Liver (tissue), 9 donors: ENCODE measurements around the gene GPX4. TPM values are rescaled to one million over a fixed set of nuclear protein-coding genes. Genes with fewer than 3 reads are reported as not detected.
A peak's percentile ranks its signal among the peaks of the same experiment; 100 is the strongest.

Source experiments
- DNase-seq: peaks from one replicate; pipeline ENCODE4 v3.0.0-alpha.2; 2017; ENCODE audit warnings: low spot score
- H3K27ac ChIP-seq, 2 donors: one replicate each; pipeline ENCODE4 v1.7.0; 2013; ENCODE audit warnings: inconsistent platforms in 2 of 2, low read length in 2 of 2, control low read depth in 1 of 2, low read depth in 1 of 2, mild to moderate bottlenecking in 1 of 2
- H3K27me3 ChIP-seq, 4 donors: one replicate each; pipeline versions ENCODE4 v1.6.1 to v1.7.0; 2013; ENCODE audit warnings: low read length in 3 of 4, inconsistent platforms in 1 of 4, mild to moderate bottlenecking in 1 of 4, moderate library complexity in 1 of 4; ENCODE audit not compliant: control insufficient read depth in 4 of 4, insufficient read depth in 4 of 4
- H3K36me3 ChIP-seq, 4 donors: one replicate each; pipeline versions ENCODE4 v1.6.1 to v1.7.0; 2013; ENCODE audit warnings: low read length in 3 of 4, mild to moderate bottlenecking in 3 of 4, low read depth in 1 of 4, moderate library complexity in 1 of 4; ENCODE audit not compliant: control insufficient read depth in 4 of 4, insufficient read depth in 3 of 4
- H3K4me1 ChIP-seq, 4 donors: one replicate each; pipeline versions ENCODE4 v1.6.1 to v1.7.0; 2013; ENCODE audit warnings: low read length in 3 of 4, mild to moderate bottlenecking in 3 of 4, moderate library complexity in 1 of 4; ENCODE audit not compliant: control insufficient read depth in 4 of 4, insufficient read depth in 4 of 4
- H3K4me3 ChIP-seq, 3 donors: one replicate each; pipeline versions ENCODE4 v1.6.1 to v1.7.0; 2013; ENCODE audit warnings: low read length in 3 of 3, control low read depth in 1 of 3, low read depth in 1 of 3, mild to moderate bottlenecking in 1 of 3
- H3K9ac ChIP-seq, 2 donors: one replicate each; pipeline ENCODE4 v1.7.0; 2013; ENCODE audit warnings: low read length in 2 of 2, mild to moderate bottlenecking in 2 of 2, moderate library complexity in 2 of 2, control low read depth in 1 of 2, low read depth in 1 of 2
- H3K9me3 ChIP-seq, 4 donors: one replicate each; pipeline versions ENCODE4 v1.6.1 to v1.7.0; 2013; ENCODE audit warnings: low read length in 3 of 4; ENCODE audit not compliant: control insufficient read depth in 4 of 4
- EGR1 ChIP-seq, 2 donors: IDR thresholded peaks; 2 replicates each; pipeline ENCODE4 v1.6.1; 2016 to 2018; ENCODE audit warnings: antibody characterized with exemption in 2 of 2, low read depth in 2 of 2
- FOXA1 ChIP-seq: IDR thresholded peaks from 2 replicates; pipeline ENCODE4 v1.6.1; 2016; ENCODE audit warnings: antibody characterized with exemption
- HNF4A ChIP-seq, 2 donors: conservative IDR thresholded peaks; 2 replicates each; pipeline ENCODE4 v1.6.1; 2016; ENCODE audit warnings: antibody characterized with exemption in 2 of 2, mild to moderate bottlenecking in 2 of 2
- NR2F2 ChIP-seq: IDR thresholded peaks from 2 replicates; pipeline ENCODE4 v1.6.1; 2016; ENCODE audit warnings: antibody characterized with exemption
- RXRA ChIP-seq, 2 donors: IDR thresholded peaks; 2 replicates each; pipeline ENCODE4 v1.6.1; 2017 to 2018; ENCODE audit warnings: antibody characterized with exemption in 2 of 2, mild to moderate bottlenecking in 1 of 2
- WGBS: extraction: QIAGEN DNeasy Blood & Tissue Kit; methylation state at CpG from one replicate; pipeline ENCODE4 v1.1.7; 2013; 5-methylcytosine and 5-hydroxymethylcytosine counted together
- polyA plus RNA-seq, 2 donors: library from polyadenylated mRNA; stranded (reverse) in 1 of 2; unstranded in 1 of 2; fragments of 200-250 nt in 1 of 2; fragments of >200 nt in 1 of 2; fragmentation: Nextera tagmentation in 1 of 2; extraction: Ambion mirVana in 1 of 2; gene quantifications; one replicate each; pipeline versions ENCODE4 v1.2.1 to v1.2.3, GENCODE V29; 2013 to 2015
- total RNA-seq, 2 donors: library from RNA; depleted of rRNA; stranded (reverse); fragments of >200 nt; gene quantifications; one replicate each; pipeline ENCODE4 v1.2.3, GENCODE V29; 2014
- donor health status: healthy.
- donor health status: healthy.
- donor health status: healthy.
- donor health status: healthy.
- donor health status: healthy.

GPX4 gene
- total and polyA plus RNA-seq, 4 donors: 122 to 558 (median 298) TPM

GRCh38 chr19:1155352-1156304 is 51.8 kb downstream of the GPX4 start:
- H3K4me3 ChIP-seq: peak overlapping the region; percentile 37 to 56 (median 40)
- H3K27me3 ChIP-seq: no peaks in the 10 kb centered on the region
- DNase-seq: no peak
- TF ChIP-seq HNF4A (conservative IDR thresholded peaks at IDR 0.05) (peak in 1 of 2 donors; percentile 18), FOXA1 (no peak), EGR1 (IDR thresholded peaks at IDR 0.05; ENCODE audit: low read depth in 2 of 2) (peak in 1 of 2 donors; percentile 3), NR2F2 (peak; percentile 23), RXRA (IDR thresholded peaks at IDR 0.05) (peak; percentile 69 to 70)
- H3K9ac ChIP-seq: peak overlapping the region; percentile 52 to 60
- peaks cover 3 to 14% (median 5%) of the 10 kb centered on the region in 4 donors for H3K36me3 ChIP-seq
- H3K27ac ChIP-seq: peak overlapping the region; percentile 85 to 99
- H3K4me1 ChIP-seq: peaks cover 14 to 28% (median 22%) of the 10 kb centered on the region in 4 donors
- H3K9me3 ChIP-seq: no peaks in the 10 kb centered on the region
- WGBS: 61% methylated on average over 29 of the region's 29 CpGs

Other genes with a start within 250 kb of the GPX4 start
- 10 to 100 TPM; 13.2 to 14.1 TPM for gene CFD, start 244.3 kb upstream of the GPX4 start, total RNA-seq
- gene CFD, start 244.3 kb upstream of the GPX4 start, polyA plus RNA-seq: 10 to 100 TPM in 1 of 2 donors, 1 to 10 TPM in 1; 4.5 to 20.2 TPM
- gene MED16, start 210.8 kb upstream of the GPX4 start, total RNA-seq: 10 to 100 TPM; 39.7 to 42.3 TPM
- gene MED16, start 210.8 kb upstream of the GPX4 start, polyA plus RNA-seq: 10 to 100 TPM; 30.6 to 50.5 TPM
- gene RNU6-9, start 210.5 kb upstream of the GPX4 start, total RNA-seq: not detected
- not detected for gene RNU6-9, start 210.5 kb upstream of the GPX4 start, polyA plus RNA-seq
- 10 to 100 TPM; 17.4 to 72.4 TPM for gene R3HDM4, start 190.8 kb upstream of the GPX4 start, total RNA-seq
- 10 to 100 TPM; 14.1 to 23.0 TPM for gene R3HDM4, start 190.8 kb upstream of the GPX4 start, polyA plus RNA-seq
- gene KISS1R, start 186.7 kb upstream of the GPX4 start, total RNA-seq: not detected
- not detected for gene KISS1R, start 186.7 kb upstream of the GPX4 start, polyA plus RNA-seq
- gene ARID3A, start 178.0 kb upstream of the GPX4 start, total RNA-seq: 10 to 100 TPM in 1 of 2 donors, 1 to 10 TPM in 1; 5.2 to 42.4 TPM
- 1 to 10 TPM in 1 of 2 donors, under 1 TPM in 1; 0.74 to 1.0 TPM for gene ARID3A, start 178.0 kb upstream of the GPX4 start, polyA plus RNA-seq
- gene WDR18, start 119.6 kb upstream of the GPX4 start, total RNA-seq: 10 to 100 TPM; 24.3 to 41.7 TPM
- 10 to 100 TPM; 33.8 to 45.3 TPM for gene WDR18, start 119.6 kb upstream of the GPX4 start, polyA plus RNA-seq
- gene GRIN3B, start 103.6 kb upstream of the GPX4 start, total RNA-seq: under 1 TPM in 1 of 2 donors, not detected in 1; 0.05 TPM
- gene GRIN3B, start 103.6 kb upstream of the GPX4 start, polyA plus RNA-seq: not detected
- 10 to 100 TPM; 34.3 to 80.3 TPM for gene TMEM259, start 82.9 kb upstream of the GPX4 start, total RNA-seq
- gene TMEM259, start 82.9 kb upstream of the GPX4 start, polyA plus RNA-seq: 10 to 100 TPM; 29.7 to 99.3 TPM
- gene RNU6-2, start 82.5 kb upstream of the GPX4 start, total RNA-seq: not detected
- gene RNU6-2, start 82.5 kb upstream of the GPX4 start, polyA plus RNA-seq: not detected
- gene CNN2, start 77.4 kb upstream of the GPX4 start, total RNA-seq: 10 to 100 TPM; 31.0 to 38.4 TPM
- 10 to 100 TPM; 10.1 to 22.6 TPM for gene CNN2, start 77.4 kb upstream of the GPX4 start, polyA plus RNA-seq
- gene ABCA7, start 63.9 kb upstream of the GPX4 start, total RNA-seq: 10 to 100 TPM in 1 of 2 donors, 1 to 10 TPM in 1; 5.3 to 60.9 TPM
- gene ABCA7, start 63.9 kb upstream of the GPX4 start, polyA plus RNA-seq: 1 to 10 TPM; 3.0 to 4.4 TPM
- gene ARHGAP45, start 36.8 kb upstream of the GPX4 start, total RNA-seq: 10 to 100 TPM; 13.6 to 27.5 TPM
- 1 to 10 TPM; 3.3 to 5.8 TPM for gene ARHGAP45, start 36.8 kb upstream of the GPX4 start, polyA plus RNA-seq
- gene POLR2E, start 8.6 kb upstream of the GPX4 start, total RNA-seq: 100 to 1,000 TPM in 1 of 2 donors, 10 to 100 TPM in 1; 51.8 to 168 TPM
- gene POLR2E, start 8.6 kb upstream of the GPX4 start, polyA plus RNA-seq: 100 to 1,000 TPM; 175 to 211 TPM
- gene SBNO2, start 70.3 kb downstream of the GPX4 start, total RNA-seq: 10 to 100 TPM; 11.0 to 25.0 TPM
- gene SBNO2, start 70.3 kb downstream of the GPX4 start, polyA plus RNA-seq: 10 to 100 TPM in 1 of 2 donors, 1 to 10 TPM in 1; 2.2 to 19.1 TPM
- 100 to 1,000 TPM in 1 of 2 donors, 10 to 100 TPM in 1; 40.6 to 126 TPM for gene STK11, start 101.8 kb downstream of the GPX4 start, total RNA-seq
- gene STK11, start 101.8 kb downstream of the GPX4 start, polyA plus RNA-seq: 10 to 100 TPM in 1 of 2 donors, 1 to 10 TPM in 1; 3.0 to 30.3 TPM
- under 1 TPM; 0.05 to 0.25 TPM for gene CBARP, start 134.0 kb downstream of the GPX4 start, total RNA-seq
- under 1 TPM in 1 of 2 donors, not detected in 1; 0.06 TPM for gene CBARP, start 134.0 kb downstream of the GPX4 start, polyA plus RNA-seq
- 10 to 100 TPM; 20.2 to 44.5 TPM for gene ATP5F1D, start 137.8 kb downstream of the GPX4 start, total RNA-seq
- gene ATP5F1D, start 137.8 kb downstream of the GPX4 start, polyA plus RNA-seq: 100 to 1,000 TPM; 246 to 315 TPM
- gene MIDN, start 144.6 kb downstream of the GPX4 start, total RNA-seq: 10 to 100 TPM in 1 of 2 donors, 1 to 10 TPM in 1; 9.1 to 22.9 TPM
- gene MIDN, start 144.6 kb downstream of the GPX4 start, polyA plus RNA-seq: 10 to 100 TPM in 1 of 2 donors, 1 to 10 TPM in 1; 2.9 to 14.6 TPM
- 100 to 1,000 TPM in 1 of 2 donors, 10 to 100 TPM in 1; 80.5 to 135 TPM for gene CIRBP, start 165.3 kb downstream of the GPX4 start, total RNA-seq
- 100 to 1,000 TPM in 1 of 2 donors, 10 to 100 TPM in 1; 41.1 to 113 TPM for gene CIRBP, start 165.3 kb downstream of the GPX4 start, polyA plus RNA-seq
- gene FAM174C, start 171.5 kb downstream of the GPX4 start, total RNA-seq: 10 to 100 TPM; 14.6 to 15.7 TPM
- 10 to 100 TPM; 51.9 to 79.8 TPM for gene FAM174C, start 171.5 kb downstream of the GPX4 start, polyA plus RNA-seq
- 1 to 10 TPM in 1 of 2 donors, under 1 TPM in 1; 0.98 to 6.2 TPM for gene EFNA2, start 181.9 kb downstream of the GPX4 start, total RNA-seq
- 1 to 10 TPM; 2.5 to 9.8 TPM for gene EFNA2, start 181.9 kb downstream of the GPX4 start, polyA plus RNA-seq